ENCODE results near the gene ETDB.
"Not testable (repeated sequence)": the region's sequence is repeated elsewhere in the genome, so short reads cannot be mapped to it uniquely, and the experiment has no call there.

Gene ETDB

GRCh38 chrX:135120056-135120576, at the start of gene ETDB:
Gene ETDB (minus strand): TSS chrX:135120526. CDS start chrX:135119261, 1,265 bp downstream.
- not testable (repeated sequence) for DNase-seq

- DNase-seq, result not testable (repeated sequence)
Measured at GRCh38 chrX:135169534-135169933, 49.2 kb upstream of the ETDB start.

DNA sequence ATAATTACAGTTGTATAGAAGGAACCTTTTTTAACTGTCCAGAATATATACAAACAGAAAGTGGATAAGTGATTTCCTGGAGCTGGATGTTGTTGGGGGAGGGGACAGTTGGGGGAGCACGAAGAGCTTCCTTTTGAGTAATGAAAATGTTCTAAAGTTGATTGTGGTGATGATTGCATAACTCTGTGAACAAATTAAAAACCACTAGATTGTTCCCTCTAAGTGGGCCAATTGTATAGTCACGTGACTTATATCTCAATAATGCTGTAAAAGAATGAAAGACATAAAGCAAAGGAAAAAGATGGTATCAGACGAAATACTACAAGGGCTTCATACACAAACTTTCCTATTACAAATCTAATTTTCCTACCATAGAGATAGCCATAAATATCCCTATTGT, 48.2 kb upstream of the ETDB start:
- no peak for DNase-seq

DNA sequence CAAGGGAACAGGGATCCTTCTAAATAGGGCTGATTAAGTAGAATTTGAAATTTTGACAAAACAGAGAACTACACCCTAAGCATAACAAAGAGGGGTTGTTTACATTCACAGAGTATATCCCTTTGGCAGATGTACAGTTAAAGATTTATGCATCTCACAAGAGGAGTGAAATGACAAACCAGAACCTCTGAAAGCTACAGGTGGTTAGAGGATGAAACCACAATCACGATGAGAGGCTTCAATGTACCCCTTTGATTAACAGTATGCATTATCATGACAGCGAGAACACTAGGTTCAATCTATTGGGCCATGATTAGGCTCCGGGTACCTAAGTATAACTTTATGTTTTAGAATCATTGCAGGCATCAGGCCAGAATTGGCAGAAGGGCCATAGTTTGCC, 34.4 kb upstream of the ETDB start:
- not testable (repeated sequence) for DNase-seq

- DNase-seq, result not testable (repeated sequence)
Measured at GRCh38 chrX:135126145-135126544, 5.8 kb upstream of the ETDB start.

- not testable (repeated sequence) for DNase-seq
Measured at GRCh38 chrX:135116064-135116463, 4.3 kb downstream of the ETDB start.

GRCh38 chrX:135114392-135114791, 5.9 kb downstream of the ETDB start:
- DNase-seq, result no peak

- DNase-seq, result no peak
Measured at GRCh38 chrX:135112743-135113142, 7.6 kb downstream of the ETDB start.

DNA sequence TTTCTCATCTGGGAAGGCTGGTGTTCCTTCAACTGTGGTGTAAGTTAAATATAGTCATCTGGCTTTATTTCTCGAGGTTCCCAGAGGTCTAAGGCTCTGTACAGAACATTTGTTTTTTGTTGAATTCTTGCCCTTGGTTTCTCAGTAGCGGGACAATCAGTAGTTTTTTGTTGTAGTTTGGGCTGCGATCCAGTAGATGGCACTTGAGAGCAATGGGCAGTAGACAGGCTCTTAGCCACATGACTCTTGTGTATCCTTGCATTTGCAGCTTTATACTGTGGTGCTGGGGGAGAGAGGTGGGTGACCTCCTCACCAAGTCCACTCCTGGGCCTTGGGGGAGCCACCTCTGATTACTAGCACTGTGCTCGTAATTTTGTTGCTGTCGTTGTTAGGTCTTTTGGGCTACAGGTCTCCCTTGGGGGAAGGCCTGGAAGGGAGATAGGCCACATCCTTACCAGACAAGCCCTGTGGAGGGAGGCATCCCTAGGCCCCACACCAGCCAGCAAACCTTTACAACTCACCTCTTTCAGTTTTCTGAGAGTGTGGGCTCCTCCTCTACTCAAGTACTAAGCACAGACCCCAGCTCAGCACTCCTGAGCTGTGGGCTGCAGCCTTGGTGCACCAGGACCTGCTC, 8.1 kb downstream of the ETDB start:
- DNase-seq, result peak; percentile 9 to 30

- no peak for DNase-seq
Measured at GRCh38 chrX:135109554-135109953, 10.8 kb downstream of the ETDB start.

DNA sequence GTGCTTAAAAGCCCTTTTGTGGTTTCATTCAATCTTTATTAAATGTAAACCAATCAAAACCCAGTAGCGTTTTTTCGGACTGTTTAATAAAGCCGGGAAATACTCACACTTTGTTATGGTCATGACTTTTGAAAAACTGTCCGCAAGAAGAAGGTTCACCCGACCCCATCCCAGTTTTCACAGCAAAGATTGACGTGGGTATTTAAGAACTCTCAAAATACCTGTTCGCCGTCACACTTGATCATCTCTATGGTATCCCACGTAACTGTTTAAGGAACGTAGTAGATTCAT, 20.9 kb downstream of the ETDB start:
- no peak for DNase-seq

DNA sequence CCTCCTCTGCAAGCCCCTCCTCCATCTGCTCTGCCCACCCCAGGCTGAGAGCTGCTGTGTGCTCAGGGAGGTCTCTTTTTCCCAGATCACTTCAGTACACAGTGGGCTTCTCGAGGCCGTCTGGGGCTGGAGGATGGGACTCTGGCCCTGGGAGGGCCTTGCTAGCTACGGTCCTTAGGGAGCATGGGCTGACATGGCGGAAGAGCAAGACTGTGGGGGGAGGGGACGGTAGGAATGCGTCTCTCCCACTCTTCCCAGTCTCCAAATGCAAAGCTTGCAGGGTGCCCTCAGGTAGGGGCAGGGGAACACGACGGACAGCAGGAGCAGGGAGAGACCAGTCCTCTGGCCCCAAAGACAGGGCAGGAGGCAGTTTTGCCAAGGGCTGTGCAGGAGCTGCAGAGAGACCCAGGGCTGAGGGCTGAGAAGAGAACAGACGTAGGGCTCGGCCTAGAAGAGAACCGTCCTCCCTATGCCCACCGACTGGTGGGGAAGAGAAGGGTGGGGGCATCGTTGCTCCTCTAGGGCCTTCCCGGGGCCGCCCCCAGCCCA, 23.1 kb downstream of the ETDB start:
- DNase-seq, result not testable (repeated sequence)

- no peak for DNase-seq
Measured at GRCh38 chrX:135095715-135096114, 24.6 kb downstream of the ETDB start.

- no peak for DNase-seq
Measured at GRCh38 chrX:135094726-135095125, 25.6 kb downstream of the ETDB start.

- DNase-seq, result no peak
Measured at GRCh38 chrX:135089126-135089525, 31.2 kb downstream of the ETDB start.

DNA sequence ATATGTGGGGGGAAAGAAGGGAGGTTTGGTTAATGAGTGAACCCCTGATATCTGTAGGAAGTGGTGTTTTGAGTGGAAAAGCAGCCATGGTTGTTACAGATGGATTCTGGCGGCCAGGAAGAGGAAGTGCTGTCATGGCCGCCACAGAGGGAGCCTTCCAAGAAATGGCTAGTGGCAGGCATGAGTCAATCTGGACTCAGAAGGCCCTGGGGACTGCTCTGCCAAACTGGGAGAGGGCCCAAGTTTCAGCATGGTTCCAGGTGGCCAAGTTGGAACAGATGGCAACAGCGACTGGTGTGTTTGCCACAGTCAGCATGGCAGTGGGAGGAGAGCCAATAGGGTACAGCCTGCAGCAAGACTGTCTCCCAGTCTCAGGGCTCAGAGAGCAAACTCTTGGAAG, 32.5 kb downstream of the ETDB start:
- no peak for DNase-seq

DNA sequence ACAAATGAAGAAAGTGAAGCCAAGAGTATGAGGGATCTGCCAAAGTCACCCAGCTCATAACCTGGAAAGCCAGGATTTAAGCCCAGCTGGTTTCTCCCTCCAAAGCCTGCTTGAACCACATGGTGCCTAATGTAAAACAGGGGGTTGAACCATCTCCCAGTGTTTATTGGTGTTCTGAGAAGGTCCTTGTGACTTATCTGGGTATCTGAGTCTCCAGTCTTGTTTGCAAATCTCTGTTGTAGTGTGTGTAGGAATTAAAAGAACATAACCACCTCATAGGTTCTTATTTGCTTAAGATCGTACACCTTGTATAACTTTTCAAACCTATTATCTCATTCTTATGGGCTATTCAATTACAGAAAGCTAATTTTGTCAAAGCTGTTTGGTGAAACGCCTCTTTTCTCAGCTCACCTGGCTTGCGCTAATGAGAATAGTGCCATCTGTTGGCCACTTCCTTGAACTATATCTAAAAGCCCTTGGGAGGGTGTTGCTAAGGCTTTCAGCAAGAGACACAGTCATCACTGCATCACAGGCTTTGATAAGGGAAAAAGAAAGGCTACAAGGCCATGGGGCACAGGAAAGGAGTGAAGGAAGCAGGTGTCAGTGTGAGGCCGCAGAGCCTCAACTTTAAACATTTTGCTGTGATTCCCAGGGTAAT, 34.0 kb downstream of the ETDB start:
- peak; percentile 18 to 55 for DNase-seq

- no peak for DNase-seq
Measured at GRCh38 chrX:135081693-135082404, 38.5 kb downstream of the ETDB start.
